Measurements from ENCODE around the gene LYAR. TPM values are rescaled to one million over a fixed set of nuclear protein-coding genes. Genes with fewer than 3 reads are reported as not detected.

The LYAR gene
- total and polyA plus RNA-seq, 10 of the 15 experiments (the other 5 are each of a cell fraction or from before 2014, with no cell fraction given): 18.3 to 85.4 (median 40.1) TPM

DNA sequence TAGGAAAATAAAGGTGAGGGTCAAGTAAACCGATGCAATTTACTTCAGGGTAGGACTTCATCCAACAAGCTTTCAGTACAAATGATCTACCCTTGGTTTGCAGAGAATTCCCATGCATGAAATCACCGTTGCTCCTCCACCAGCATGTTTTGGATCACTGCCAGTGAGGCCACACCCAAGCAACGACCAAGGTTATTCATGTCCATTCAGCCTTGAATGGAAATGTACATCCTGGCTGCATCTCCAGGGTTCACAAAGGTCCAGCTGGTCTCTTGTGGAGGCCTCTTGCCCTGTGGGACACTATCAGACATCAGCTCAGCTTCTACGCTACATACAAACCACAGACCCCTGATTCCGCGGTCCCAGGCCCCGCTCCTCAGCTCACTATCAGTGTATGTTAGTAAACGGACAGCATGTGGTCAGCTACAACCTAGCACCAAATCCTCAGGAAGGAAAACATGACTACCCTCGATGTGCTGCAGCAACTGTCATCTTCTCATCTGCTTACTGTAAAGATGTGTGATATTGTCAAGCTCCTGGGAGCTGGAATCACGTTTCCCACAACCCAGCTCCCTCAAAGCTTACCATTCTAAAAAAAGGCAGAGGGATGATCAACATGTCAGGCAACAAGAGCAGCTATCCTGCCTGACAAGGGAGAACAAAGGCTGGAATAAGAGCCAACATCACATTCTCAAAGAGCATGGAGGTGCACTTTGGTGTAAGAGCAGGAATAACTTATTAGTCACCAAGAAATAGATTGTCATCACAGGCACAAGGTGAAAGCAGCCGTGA lies 4.9 kb downstream of the LYAR start:
- peaks cover 8 to 19% of the 10 kb centered on the region in 2 experiments for H3K36me3 ChIP-seq (ENCODE audit: control insufficient read depth in 2 of 2, insufficient read depth in 2 of 2, low read length in 1 of 2)
- POLR2A ChIA-PET: interaction anchor here (0.5 kb wide), 1 partner anchor 15 kb away, joined by 7 read pairs; no protein-coding TSS in a partner anchor
- no peak for FAIRE-seq
- TF ChIP-seq, protein P1, sequence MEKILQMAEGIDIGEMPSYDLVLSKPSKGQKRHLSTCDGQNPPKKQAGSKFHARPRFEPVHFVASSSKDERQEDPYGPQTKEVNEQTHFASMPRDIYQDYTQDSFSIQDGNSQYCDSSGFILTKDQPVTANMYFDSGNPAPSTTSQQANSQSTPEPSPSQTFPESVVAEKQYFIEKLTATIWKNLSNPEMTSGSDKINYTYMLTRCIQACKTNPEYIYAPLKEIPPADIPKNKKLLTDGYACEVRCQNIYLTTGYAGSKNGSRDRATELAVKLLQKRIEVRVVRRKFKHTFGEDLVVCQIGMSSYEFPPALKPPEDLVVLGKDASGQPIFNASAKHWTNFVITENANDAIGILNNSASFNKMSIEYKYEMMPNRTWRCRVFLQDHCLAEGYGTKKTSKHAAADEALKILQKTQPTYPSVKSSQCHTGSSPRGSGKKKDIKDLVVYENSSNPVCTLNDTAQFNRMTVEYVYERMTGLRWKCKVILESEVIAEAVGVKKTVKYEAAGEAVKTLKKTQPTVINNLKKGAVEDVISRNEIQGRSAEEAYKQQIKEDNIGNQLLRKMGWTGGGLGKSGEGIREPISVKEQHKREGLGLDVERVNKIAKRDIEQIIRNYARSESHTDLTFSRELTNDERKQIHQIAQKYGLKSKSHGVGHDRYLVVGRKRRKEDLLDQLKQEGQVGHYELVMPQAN (conservative IDR thresholded peaks at IDR 0.05): no peak
- TF ChIP-seq, protein P2, sequence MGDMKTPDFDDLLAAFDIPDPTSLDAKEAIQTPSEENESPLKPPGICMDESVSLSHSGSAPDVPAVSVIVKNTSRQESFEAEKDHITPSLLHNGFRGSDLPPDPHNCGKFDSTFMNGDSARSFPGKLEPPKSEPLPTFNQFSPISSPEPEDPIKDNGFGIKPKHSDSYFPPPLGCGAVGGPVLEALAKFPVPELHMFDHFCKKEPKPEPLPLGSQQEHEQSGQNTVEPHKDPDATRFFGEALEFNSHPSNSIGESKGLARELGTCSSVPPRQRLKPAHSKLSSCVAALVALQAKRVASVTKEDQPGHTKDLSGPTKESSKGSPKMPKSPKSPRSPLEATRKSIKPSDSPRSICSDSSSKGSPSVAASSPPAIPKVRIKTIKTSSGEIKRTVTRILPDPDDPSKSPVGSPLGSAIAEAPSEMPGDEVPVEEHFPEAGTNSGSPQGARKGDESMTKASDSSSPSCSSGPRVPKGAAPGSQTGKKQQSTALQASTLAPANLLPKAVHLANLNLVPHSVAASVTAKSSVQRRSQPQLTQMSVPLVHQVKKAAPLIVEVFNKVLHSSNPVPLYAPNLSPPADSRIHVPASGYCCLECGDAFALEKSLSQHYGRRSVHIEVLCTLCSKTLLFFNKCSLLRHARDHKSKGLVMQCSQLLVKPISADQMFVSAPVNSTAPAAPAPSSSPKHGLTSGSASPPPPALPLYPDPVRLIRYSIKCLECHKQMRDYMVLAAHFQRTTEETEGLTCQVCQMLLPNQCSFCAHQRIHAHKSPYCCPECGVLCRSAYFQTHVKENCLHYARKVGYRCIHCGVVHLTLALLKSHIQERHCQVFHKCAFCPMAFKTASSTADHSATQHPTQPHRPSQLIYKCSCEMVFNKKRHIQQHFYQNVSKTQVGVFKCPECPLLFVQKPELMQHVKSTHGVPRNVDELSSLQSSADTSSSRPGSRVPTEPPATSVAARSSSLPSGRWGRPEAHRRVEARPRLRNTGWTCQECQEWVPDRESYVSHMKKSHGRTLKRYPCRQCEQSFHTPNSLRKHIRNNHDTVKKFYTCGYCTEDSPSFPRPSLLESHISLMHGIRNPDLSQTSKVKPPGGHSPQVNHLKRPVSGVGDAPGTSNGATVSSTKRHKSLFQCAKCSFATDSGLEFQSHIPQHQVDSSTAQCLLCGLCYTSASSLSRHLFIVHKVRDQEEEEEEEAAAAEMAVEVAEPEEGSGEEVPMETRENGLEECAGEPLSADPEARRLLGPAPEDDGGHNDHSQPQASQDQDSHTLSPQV (IDR thresholded peaks at IDR 0.05): no peak
- no peak for TF ChIP-seq ESRRA (IDR thresholded peaks at IDR 0.05; ENCODE audit: low read length)
- no peak for TF ChIP-seq RCOR1 (conservative IDR thresholded peaks at IDR 0.05; ENCODE audit: low read depth, low read length)
- no peak for TF ChIP-seq BCL11A (IDR thresholded peaks at IDR 0.05; ENCODE audit: low read depth, low read length)
- TF ChIP-seq, protein P3, sequence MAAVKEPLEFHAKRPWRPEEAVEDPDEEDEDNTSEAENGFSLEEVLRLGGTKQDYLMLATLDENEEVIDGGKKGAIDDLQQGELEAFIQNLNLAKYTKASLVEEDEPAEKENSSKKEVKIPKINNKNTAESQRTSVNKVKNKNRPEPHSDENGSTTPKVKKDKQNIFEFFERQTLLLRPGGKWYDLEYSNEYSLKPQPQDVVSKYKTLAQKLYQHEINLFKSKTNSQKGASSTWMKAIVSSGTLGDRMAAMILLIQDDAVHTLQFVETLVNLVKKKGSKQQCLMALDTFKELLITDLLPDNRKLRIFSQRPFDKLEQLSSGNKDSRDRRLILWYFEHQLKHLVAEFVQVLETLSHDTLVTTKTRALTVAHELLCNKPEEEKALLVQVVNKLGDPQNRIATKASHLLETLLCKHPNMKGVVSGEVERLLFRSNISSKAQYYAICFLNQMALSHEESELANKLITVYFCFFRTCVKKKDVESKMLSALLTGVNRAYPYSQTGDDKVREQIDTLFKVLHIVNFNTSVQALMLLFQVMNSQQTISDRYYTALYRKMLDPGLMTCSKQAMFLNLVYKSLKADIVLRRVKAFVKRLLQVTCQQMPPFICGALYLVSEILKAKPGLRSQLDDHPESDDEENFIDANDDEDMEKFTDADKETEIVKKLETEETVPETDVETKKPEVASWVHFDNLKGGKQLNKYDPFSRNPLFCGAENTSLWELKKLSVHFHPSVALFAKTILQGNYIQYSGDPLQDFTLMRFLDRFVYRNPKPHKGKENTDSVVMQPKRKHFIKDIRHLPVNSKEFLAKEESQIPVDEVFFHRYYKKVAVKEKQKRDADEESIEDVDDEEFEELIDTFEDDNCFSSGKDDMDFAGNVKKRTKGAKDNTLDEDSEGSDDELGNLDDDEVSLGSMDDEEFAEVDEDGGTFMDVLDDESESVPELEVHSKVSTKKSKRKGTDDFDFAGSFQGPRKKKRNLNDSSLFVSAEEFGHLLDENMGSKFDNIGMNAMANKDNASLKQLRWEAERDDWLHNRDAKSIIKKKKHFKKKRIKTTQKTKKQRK (IDR thresholded peaks at IDR 0.05; ENCODE audit: low read depth, low read length): no peak
- TF ChIP-seq CBX3 (IDR thresholded peaks at IDR 0.05; ENCODE audit: borderline replicate concordance, low read depth): no peak
- TF ChIP-seq MTA3 (IDR thresholded peaks at IDR 0.05; ENCODE audit: borderline replicate concordance, low read length): no peak
- TF ChIP-seq JUND (IDR thresholded peaks at IDR 0.05; ENCODE audit: low read depth, low read length): no peak
- no peak for TF ChIP-seq KAT2A (conservative IDR thresholded peaks at IDR 0.05; ENCODE audit: control insufficient read depth, low read depth, low read length)
- no peak for TF ChIP-seq NFYB (IDR thresholded peaks at IDR 0.05; ENCODE audit: insufficient read depth, low read depth, low read length)
- no peak for TF ChIP-seq ASH2L (IDR thresholded peaks at IDR 0.05; ENCODE audit: borderline replicate concordance, low read depth)
- no peak for TF ChIP-seq FOS (IDR thresholded peaks at IDR 0.05; ENCODE audit: borderline replicate concordance, extremely low read depth, insufficient read length)

More for the DNA sequence above, 4.9 kb downstream of the LYAR start:
- Histone ChIP-seq H3K9me3 (replicated peaks; ENCODE audit: control insufficient read depth, insufficient read depth, low read length) (no peaks in the 10 kb centered on the region), H2AFZ (ENCODE audit: control insufficient read depth, low read depth, low read length) (no peak overlapping the region), H3K4me1 (ENCODE audit: control insufficient read depth, insufficient read depth, low read length) (peaks cover 3% of the 10 kb centered on the region), H3K4me2 (ENCODE audit: control insufficient read depth, insufficient read depth) (no peak overlapping the region; the same call in 1 of the 2 replicates), H4K20me1 (ENCODE audit: control insufficient read depth, insufficient read depth) (no peaks in the 10 kb centered on the region), H3K9ac (ENCODE audit: control insufficient read depth, insufficient read depth, low read length) (no peak overlapping the region), H3K27ac (ENCODE audit: control insufficient read depth, insufficient read depth) (no peak overlapping the region), H3K27me3 (replicated peaks in 1 of 2; ENCODE audit: control insufficient read depth in 2 of 2, insufficient read depth in 2 of 2, low read length in 1 of 2) (no peaks in the 10 kb centered on the region), H3K4me3 (no peak overlapping the region), H3K79me2 (ENCODE audit: control insufficient read depth, insufficient read depth, low read length) (peaks cover 34% of the 10 kb centered on the region)
- no TSS peak for BruUV-seq (replicated peaks)
- ChIA-PET CTCF (interaction anchor here (0.6 to 2.7 kb wide), 3 partner anchors 15 to 34 kb away, joined by 3 to 13 read pairs (median 4); no protein-coding TSS in a partner anchor), RAD21 (ENCODE audit: unreplicated experiment) (no interaction called here), SMC1A (ENCODE audit: uncharacterized antibody, unreplicated experiment) (interaction anchor here (1.2 to 1.8 kb wide), 2 partner anchors 19 to 34 kb away, joined by 3 to 4 read pairs; no protein-coding TSS in a partner anchor)
- 90% methylated on average over 11 of the region's 11 CpGs for WGBS (ENCODE audit: insufficient coverage, insufficient replicate concordance, low lambda C conversion rate, missing lambda C conversion rate)
- no peak for DNase-seq (ENCODE audit: low read depth, low spot score)
- no peak for ATAC-seq
- in situ Hi-C loops (cut with MboI) (no loop called here), intact Hi-C loops (cut with micrococcal nuclease; ENCODE audit: unreplicated experiment) (no loop called here)
